Neural cell (in vitro differentiated cells): ENCODE measurements around the gene PLD1. TPM values are rescaled to one million over a fixed set of nuclear protein-coding genes. Genes with fewer than 3 reads are reported as not detected.

Experiments
- H2AFZ ChIP-seq: fragments of 200-600, 300-800 bp; sonication (generic), shearing (Covaris generic); 2 replicates; pipeline ENCODE4 v1.6.0; 2014; ENCODE audit warnings: low read depth, mild to moderate bottlenecking, antibody characterized with exemption, low read length, moderate library complexity
- H3F3A ChIP-seq: fragments of 200-600 bp; shearing (Covaris generic); 2 replicates; pipeline ENCODE4 v1.6.1; 2016; ENCODE audit warnings: mild to moderate bottlenecking, moderate library complexity, mixed read lengths, antibody characterized with exemption, low read length; ENCODE audit not compliant: insufficient read depth, poor library complexity, severe bottlenecking
- H3K27ac ChIP-seq: fragments of 200-600, 300-800 bp; sonication (generic), shearing (Covaris generic); 2 replicates; pipeline ENCODE4 v1.5.1; 2014; ENCODE audit warnings: mild to moderate bottlenecking, low read length, moderate library complexity
- H3K27me3 ChIP-seq: fragments of 300-800, 200-600 bp; sonication (generic), shearing (Covaris generic); 2 replicates; pipeline ENCODE4 v1.6.0; 2014; ENCODE audit warnings: mild to moderate bottlenecking, low read depth, low read length, moderate library complexity; ENCODE audit not compliant: insufficient read depth
- H3K36me3 ChIP-seq: fragments of 300-800, 200-600 bp; sonication (generic), shearing (Covaris generic); 2 replicates; pipeline ENCODE4 v1.5.1; 2014; ENCODE audit warnings: mild to moderate bottlenecking, antibody characterized with exemption, low read length, moderate library complexity; ENCODE audit not compliant: insufficient read depth
- H3K4me2 ChIP-seq: fragments of 300-800, 200-600 bp; sonication (generic), shearing (Covaris generic); 2 replicates; pipeline ENCODE4 v1.6.0; 2014; ENCODE audit warnings: mild to moderate bottlenecking, low read length
- H3K4me3 ChIP-seq: fragments of 300-800, 200-600 bp; sonication (generic), shearing (Covaris generic); 2 replicates; pipeline ENCODE4 v1.5.1; 2014; ENCODE audit warnings: mild to moderate bottlenecking, low read length, moderate library complexity
- H3K79me2 ChIP-seq: fragments of 200-600 bp; shearing (Covaris generic); replicated peaks from 2 replicates; pipeline ENCODE4 v1.6.0; 2014; ENCODE audit warnings: mild to moderate bottlenecking, low read length, moderate library complexity; ENCODE audit not compliant: insufficient read depth
- H3K9ac ChIP-seq: fragments of 300-800, 200-600 bp; sonication (generic), shearing (Covaris generic); 2 replicates; pipeline ENCODE4 v1.6.1; 2016; ENCODE audit warnings: mild to moderate bottlenecking, low read length, mixed read lengths
- H3K9me2 ChIP-seq: fragments of 200-600 bp; shearing (Covaris generic); 2 replicates; pipeline ENCODE4 v1.6.1; 2016; ENCODE audit warnings: mild to moderate bottlenecking, low read length, mixed read lengths; ENCODE audit not compliant: insufficient read depth
- H3K9me3 ChIP-seq: fragments of 200-600, 300-800 bp; sonication (generic), shearing (Covaris generic); 2 replicates; pipeline ENCODE4 v1.6.1; 2016; ENCODE audit warnings: mild to moderate bottlenecking, mixed run types, low read length, moderate library complexity, mixed read lengths
- H4K20me1 ChIP-seq: fragments of 200-600 bp; shearing (Covaris generic); 2 replicates; pipeline ENCODE4 v1.6.1; 2016; ENCODE audit warnings: mild to moderate bottlenecking, mixed run types; ENCODE audit not compliant: insufficient read depth
- EP300 ChIP-seq: fragments of 450-650 bp; conservative IDR thresholded peaks from 2 replicates; pipeline ENCODE4 v1.6.1; 2014; ENCODE audit warnings: antibody characterized with exemption, mild to moderate bottlenecking, moderate library complexity; ENCODE audit not compliant: poor library complexity, severe bottlenecking
- EZH2 ChIP-seq: fragments of 200-600, 300-800 bp; shearing (Covaris generic), sonication (generic); IDR thresholded peaks from 2 replicates; pipeline ENCODE4 v1.6.1; 2014; ENCODE audit warnings: antibody characterized with exemption, low read length, borderline replicate concordance, mild to moderate bottlenecking; ENCODE audit not compliant: insufficient read depth, poor library complexity, severe bottlenecking
- MXI1 ChIP-seq: fragments of 450-650 bp; conservative IDR thresholded peaks from 2 replicates; pipeline ENCODE4 v1.6.1; 2014; ENCODE audit warnings: antibody characterized with exemption, mild to moderate bottlenecking; ENCODE audit not compliant: poor library complexity, severe bottlenecking
- POLR2AphosphoS5 ChIP-seq: IDR thresholded peaks from 2 replicates; pipeline ENCODE4 v1.6.1; 2012
- RAD21 ChIP-seq: fragments of 450-650 bp; conservative IDR thresholded peaks from 2 replicates; pipeline ENCODE4 v1.6.1; 2014; ENCODE audit warnings: antibody characterized with exemption, mild to moderate bottlenecking, moderate library complexity
- SMC3 ChIP-seq: fragments of 450-650 bp; conservative IDR thresholded peaks from 2 replicates; pipeline ENCODE4 v1.6.1; 2014; ENCODE audit warnings: antibody characterized with exemption, mild to moderate bottlenecking, moderate library complexity; ENCODE audit not compliant: poor library complexity
- TAF1 ChIP-seq: IDR thresholded peaks from 2 replicates; pipeline ENCODE4 v1.6.1; 2012; ENCODE audit warnings: low read depth
- polyA plus RNA-seq: library from polyadenylated mRNA; depleted of rRNA; stranded (reverse); fragments of >200 nt; gene quantifications from 2 replicates; pipeline ENCODE4 v1.2.3, GENCODE V29; 2014
- TF ChIP-seq, protein P1 (sequence below): IDR thresholded peaks from 2 replicates; pipeline ENCODE4 v1.6.1; 2012; ENCODE audit warnings: borderline replicate concordance
- TF ChIP-seq, protein P2 (sequence below): fragments of 450-650 bp; IDR thresholded peaks from 2 replicates; pipeline ENCODE4 v1.5.1; 2014; ENCODE audit warnings: antibody characterized with exemption, mild to moderate bottlenecking, moderate library complexity; ENCODE audit not compliant: poor library complexity, severe bottlenecking

Gene PLD1
- polyA plus RNA-seq, 1 donor from 2014 or later = 0.06 TPM

DNA sequence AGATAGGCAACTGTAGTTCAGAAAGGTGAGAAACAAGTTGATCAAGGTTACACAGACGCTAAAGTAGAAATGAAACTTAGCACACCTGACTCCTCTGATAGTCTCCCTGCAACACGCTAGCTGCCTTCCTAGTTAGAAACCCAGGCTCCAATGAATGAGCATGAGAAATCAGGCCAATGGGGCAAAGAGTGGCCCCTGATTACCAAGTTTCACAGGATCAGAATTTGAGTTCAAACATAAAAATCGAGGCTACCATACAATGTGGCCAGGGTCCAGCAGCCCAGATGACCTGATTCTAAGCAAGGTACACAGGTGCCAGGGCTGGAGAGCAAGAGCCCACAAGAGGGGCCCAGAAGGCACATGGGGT is 7.7 kb downstream of the PLD1 start:
- Histone ChIP-seq H4K20me1 (no peaks in the 10 kb centered on the region), H2AFZ (no peak overlapping the region), H3K79me2 (no peaks in the 10 kb centered on the region), H3K27me3 (no peaks in the 10 kb centered on the region), H3K36me3 (no peaks in the 10 kb centered on the region), H3K4me2 (no peak overlapping the region), H3K9ac (no peak overlapping the region), H3F3A (no peaks in the 10 kb centered on the region), H3K9me3 (no peaks in the 10 kb centered on the region), H3K4me3 (no peak overlapping the region), H3K9me2 (no peaks in the 10 kb centered on the region), H3K27ac (no peak overlapping the region)
- TF ChIP-seq MXI1 (no peak), EZH2 (no peak), SMC3 (no peak), TAF1 (no peak), POLR2AphosphoS5 (no peak), RAD21 (no peak), EP300 (no peak)
- TF ChIP-seq, protein P1, sequence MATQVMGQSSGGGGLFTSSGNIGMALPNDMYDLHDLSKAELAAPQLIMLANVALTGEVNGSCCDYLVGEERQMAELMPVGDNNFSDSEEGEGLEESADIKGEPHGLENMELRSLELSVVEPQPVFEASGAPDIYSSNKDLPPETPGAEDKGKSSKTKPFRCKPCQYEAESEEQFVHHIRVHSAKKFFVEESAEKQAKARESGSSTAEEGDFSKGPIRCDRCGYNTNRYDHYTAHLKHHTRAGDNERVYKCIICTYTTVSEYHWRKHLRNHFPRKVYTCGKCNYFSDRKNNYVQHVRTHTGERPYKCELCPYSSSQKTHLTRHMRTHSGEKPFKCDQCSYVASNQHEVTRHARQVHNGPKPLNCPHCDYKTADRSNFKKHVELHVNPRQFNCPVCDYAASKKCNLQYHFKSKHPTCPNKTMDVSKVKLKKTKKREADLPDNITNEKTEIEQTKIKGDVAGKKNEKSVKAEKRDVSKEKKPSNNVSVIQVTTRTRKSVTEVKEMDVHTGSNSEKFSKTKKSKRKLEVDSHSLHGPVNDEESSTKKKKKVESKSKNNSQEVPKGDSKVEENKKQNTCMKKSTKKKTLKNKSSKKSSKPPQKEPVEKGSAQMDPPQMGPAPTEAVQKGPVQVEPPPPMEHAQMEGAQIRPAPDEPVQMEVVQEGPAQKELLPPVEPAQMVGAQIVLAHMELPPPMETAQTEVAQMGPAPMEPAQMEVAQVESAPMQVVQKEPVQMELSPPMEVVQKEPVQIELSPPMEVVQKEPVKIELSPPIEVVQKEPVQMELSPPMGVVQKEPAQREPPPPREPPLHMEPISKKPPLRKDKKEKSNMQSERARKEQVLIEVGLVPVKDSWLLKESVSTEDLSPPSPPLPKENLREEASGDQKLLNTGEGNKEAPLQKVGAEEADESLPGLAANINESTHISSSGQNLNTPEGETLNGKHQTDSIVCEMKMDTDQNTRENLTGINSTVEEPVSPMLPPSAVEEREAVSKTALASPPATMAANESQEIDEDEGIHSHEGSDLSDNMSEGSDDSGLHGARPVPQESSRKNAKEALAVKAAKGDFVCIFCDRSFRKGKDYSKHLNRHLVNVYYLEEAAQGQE = no peak
- TF ChIP-seq, protein P2, sequence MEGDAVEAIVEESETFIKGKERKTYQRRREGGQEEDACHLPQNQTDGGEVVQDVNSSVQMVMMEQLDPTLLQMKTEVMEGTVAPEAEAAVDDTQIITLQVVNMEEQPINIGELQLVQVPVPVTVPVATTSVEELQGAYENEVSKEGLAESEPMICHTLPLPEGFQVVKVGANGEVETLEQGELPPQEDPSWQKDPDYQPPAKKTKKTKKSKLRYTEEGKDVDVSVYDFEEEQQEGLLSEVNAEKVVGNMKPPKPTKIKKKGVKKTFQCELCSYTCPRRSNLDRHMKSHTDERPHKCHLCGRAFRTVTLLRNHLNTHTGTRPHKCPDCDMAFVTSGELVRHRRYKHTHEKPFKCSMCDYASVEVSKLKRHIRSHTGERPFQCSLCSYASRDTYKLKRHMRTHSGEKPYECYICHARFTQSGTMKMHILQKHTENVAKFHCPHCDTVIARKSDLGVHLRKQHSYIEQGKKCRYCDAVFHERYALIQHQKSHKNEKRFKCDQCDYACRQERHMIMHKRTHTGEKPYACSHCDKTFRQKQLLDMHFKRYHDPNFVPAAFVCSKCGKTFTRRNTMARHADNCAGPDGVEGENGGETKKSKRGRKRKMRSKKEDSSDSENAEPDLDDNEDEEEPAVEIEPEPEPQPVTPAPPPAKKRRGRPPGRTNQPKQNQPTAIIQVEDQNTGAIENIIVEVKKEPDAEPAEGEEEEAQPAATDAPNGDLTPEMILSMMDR = no peak

DNA sequence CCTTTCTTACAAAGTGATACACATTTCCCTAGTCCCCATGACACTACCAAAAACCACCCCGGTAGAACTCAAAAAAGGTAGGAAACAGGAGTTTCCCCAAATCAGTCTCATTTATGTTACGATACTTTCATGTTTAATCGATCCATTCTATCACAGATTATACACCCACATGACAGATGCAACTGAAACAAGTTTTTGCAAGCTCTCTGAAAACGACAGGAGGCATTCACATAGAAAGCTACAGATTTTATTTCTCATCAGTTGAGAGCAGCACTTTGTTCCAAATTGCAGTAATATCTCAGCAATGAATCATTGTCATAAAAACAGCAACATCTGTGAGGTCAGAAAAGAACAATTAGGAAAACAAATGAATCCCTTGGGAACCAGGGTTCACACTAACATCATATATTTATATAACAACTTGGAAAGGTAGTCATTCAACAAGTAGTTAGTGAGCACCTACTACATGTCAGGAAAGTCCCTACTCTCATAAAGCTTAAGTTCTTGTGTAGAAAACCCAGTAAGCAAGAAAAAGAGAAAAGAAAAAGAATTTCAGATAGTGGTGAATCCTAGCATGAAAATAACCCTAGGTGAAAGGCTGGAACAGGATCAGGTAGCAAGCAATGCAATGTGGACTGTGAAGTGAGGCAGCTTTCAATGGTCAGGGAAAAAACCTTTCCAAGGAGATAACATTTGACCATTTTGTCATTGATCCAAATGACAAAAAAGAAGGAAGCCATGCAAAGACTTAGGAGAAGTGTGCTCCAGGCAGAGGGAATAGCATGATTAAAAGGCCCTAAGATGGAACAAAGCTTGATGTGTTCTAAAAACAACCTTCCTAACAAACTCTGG is 8.3 kb downstream of the PLD1 start:
- no peak overlapping the region for H3K9ac ChIP-seq
- H3K4me3 ChIP-seq = no peak overlapping the region
- no peak overlapping the region for H3K27ac ChIP-seq
- H3K9me2 ChIP-seq = no peaks in the 10 kb centered on the region
- no peaks in the 10 kb centered on the region for H3K9me3 ChIP-seq
- H3K27me3 ChIP-seq = no peaks in the 10 kb centered on the region
- H3K36me3 ChIP-seq = no peaks in the 10 kb centered on the region
- no peak overlapping the region for H3K4me2 ChIP-seq
- TF ChIP-seq, protein P1 = no peak
- TF ChIP-seq MXI1 (no peak), POLR2AphosphoS5 (no peak), SMC3 (no peak), TAF1 (no peak), RAD21 (no peak), EZH2 (no peak), EP300 (no peak)
- TF ChIP-seq, protein P2 = no peak
- H4K20me1 ChIP-seq = no peaks in the 10 kb centered on the region
- no peak overlapping the region for H2AFZ ChIP-seq
- H3K79me2 ChIP-seq = no peaks in the 10 kb centered on the region
- H3F3A ChIP-seq = no peaks in the 10 kb centered on the region
